HCT116 (cell line): ENCODE measurements around the gene FAM81A. TPM values are rescaled to one million over a fixed set of nuclear protein-coding genes. Genes with fewer than 3 reads are reported as not detected.

ENCODE experiments used
- ATAC-seq: fragments of 200-7000 bp; cut with Tn5 transposase; 2 replicates; pipeline ENCODE4 v1.9.1; 2020; ENCODE audit warnings: mild to moderate bottlenecking, moderate library complexity
- BruUV-seq: library from RNA; stranded (reverse); fragments of 400-500 nt; replicated peaks from 2 replicates; lab custom pipeline; 2021; lab: Mats Ljungman, UMichigan
- CTCF ChIA-PET: fragments of 300-600 bp; sonication (Branson Sonifier 250); formaldehyde crosslinking; loops from one replicate; lab custom pipeline; 2021; ENCODE audit warnings: antibody characterized with exemption; lab: Charles Lee
- POLR2A ChIA-PET: fragments of 300-600, 350-600 bp; sonication (Branson Sonifier 250); formaldehyde crosslinking; loops from one replicate; lab custom pipeline; 2021; ENCODE audit warnings: antibody characterized with exemption; lab: Charles Lee
- RAD21 ChIA-PET, 2 experiments: fragments of 300-600 bp; sonication (Branson Sonifier 250); formaldehyde crosslinking; loops; one replicate each; lab custom pipeline; 2023; ENCODE audit warnings: low total read pairs in 2 of 2; ENCODE audit not compliant: uncharacterized antibody in 2 of 2, unreplicated experiment in 2 of 2, low non-redundant PET in 1 of 2; lab: Charles Lee
- DNase-seq: peaks from one replicate; pipeline ENCODE4 v3.0.0-alpha.2; 2010; ENCODE audit warnings: low read depth, low spot score
- H2AFZ ChIP-seq: fragments of 200-600 bp; shearing (Covaris generic), sonication (generic); 2 replicates; pipeline ENCODE4 v1.6.1; 2017; ENCODE audit warnings: low read depth, mixed run types, mixed read lengths, antibody characterized with exemption, low read length; ENCODE audit not compliant: poor library complexity, severe bottlenecking
- H3K27ac ChIP-seq: 2 replicates; pipeline ENCODE4 v1.5.1; 2012; ENCODE audit warnings: low read depth, low read length
- H3K27me3 ChIP-seq: fragments of 200-600 bp; sonication (generic); 2 replicates; pipeline ENCODE4 v1.6.1; 2016; ENCODE audit warnings: mixed run types, low read length, mixed read lengths; ENCODE audit not compliant: insufficient read depth
- H3K36me3 ChIP-seq, 2 experiments: fragments of 200-500 bp in 1 of 2; fragments of 200-600 bp in 1 of 2; sonication (Bioruptor generic) in 1 of 2; sonication (generic) in 1 of 2; 2 replicates each; pipeline versions ENCODE4 v1.5.1 to v1.6.1; 2014 to 2016; ENCODE audit warnings: low read length in 2 of 2, inconsistent platforms in 1 of 2, mixed read lengths in 1 of 2, mixed run types in 1 of 2; ENCODE audit not compliant: insufficient read depth in 2 of 2, control insufficient read depth in 1 of 2
- H3K4me1 ChIP-seq, 2 experiments: fragments of 200-600 bp in 1 of 2; sonication (generic) in 1 of 2; 2 replicates each; pipeline versions ENCODE4 v1.5.1 to v1.6.1; 2012 to 2017; ENCODE audit warnings: low read length in 2 of 2, inconsistent platforms in 1 of 2, mild to moderate bottlenecking in 1 of 2, mixed read lengths in 1 of 2, mixed run types in 1 of 2, moderate library complexity in 1 of 2; ENCODE audit not compliant: insufficient read depth in 2 of 2, control insufficient read depth in 1 of 2
- H3K4me2 ChIP-seq: fragments of 200-600 bp; sonication (generic); 2 replicates; pipeline ENCODE4 v1.6.1; 2017; ENCODE audit warnings: mixed run types, low read length, mixed read lengths
- H3K4me3 ChIP-seq, 2 experiments: fragments of 200-600 bp in 1 of 2; sonication (generic) in 1 of 2; replicated peaks in 1 of 2; 2 replicates each; pipeline ENCODE4 v1.5.1; 2011 to 2016; ENCODE audit warnings: low read length in 2 of 2, control low read depth in 1 of 2, low read depth in 1 of 2, mild to moderate bottlenecking in 1 of 2, mixed read lengths in 1 of 2, mixed run types in 1 of 2
- H3K79me2 ChIP-seq: fragments of 200-600 bp; sonication (generic); 2 replicates; pipeline ENCODE4 v1.6.1; 2017; ENCODE audit warnings: mild to moderate bottlenecking, mixed run types, low read length, moderate library complexity, mixed read lengths; ENCODE audit not compliant: insufficient read depth
- H3K9ac ChIP-seq: fragments of 200-600 bp; sonication (generic); 2 replicates; pipeline ENCODE4 v1.6.1; 2016; ENCODE audit warnings: low read length, mixed read lengths
- H3K9me2 ChIP-seq: fragments of 200-600 bp; sonication (generic), shearing (Covaris generic); 2 replicates; pipeline ENCODE4 v1.6.1; 2017; ENCODE audit warnings: mixed run types, mild to moderate bottlenecking, moderate library complexity; ENCODE audit not compliant: insufficient read depth
- H3K9me3 ChIP-seq, 2 experiments: fragments of 200-500 bp in 1 of 2; fragments of 200-600 bp in 1 of 2; sonication (Bioruptor generic) in 1 of 2; sonication (generic) in 1 of 2; 2 replicates each; pipeline ENCODE4 v1.6.1; 2014 to 2017; ENCODE audit warnings: low read length in 2 of 2, mixed read lengths in 2 of 2, inconsistent platforms in 1 of 2, low read depth in 1 of 2, mild to moderate bottlenecking in 1 of 2, mixed run types in 1 of 2, moderate library complexity in 1 of 2; ENCODE audit not compliant: control insufficient read depth in 1 of 2, insufficient read depth in 1 of 2
- H4K20me1 ChIP-seq: fragments of 200-600 bp; sonication (generic), shearing (Covaris generic); 2 replicates; pipeline ENCODE4 v1.6.1; 2017; ENCODE audit warnings: mixed run types, mild to moderate bottlenecking, moderate library complexity; ENCODE audit not compliant: insufficient read depth
- CBX3 ChIP-seq: IDR thresholded peaks from 2 replicates; pipeline ENCODE4 v1.6.1; 2012; ENCODE audit warnings: low read depth
- EGR1 ChIP-seq: IDR thresholded peaks from 2 replicates; pipeline ENCODE4 v1.6.1; 2012; ENCODE audit warnings: low read depth
- EZH2 ChIP-seq: fragments of 200-600 bp; sonication (generic); IDR thresholded peaks from 2 replicates; pipeline ENCODE4 v1.6.1; 2017; ENCODE audit warnings: antibody characterized with exemption, mixed run types
- JUND ChIP-seq: IDR thresholded peaks from 2 replicates; pipeline ENCODE4 v1.6.1; 2012
- SIN3A ChIP-seq: IDR thresholded peaks from 2 replicates; pipeline ENCODE4 v1.6.1; 2012; ENCODE audit warnings: low read depth
- SP1 ChIP-seq: IDR thresholded peaks from 2 replicates; pipeline ENCODE4 v1.6.1; 2012; ENCODE audit warnings: low read depth
- SRF ChIP-seq: IDR thresholded peaks from 2 replicates; pipeline ENCODE4 v1.6.1; 2012; ENCODE audit warnings: low read depth
- intact Hi-C: fragments of 100-400 bp; cut with micrococcal nuclease; formaldehyde crosslinking; loops from 2 replicates; pipeline ENCODE4 v1.10.0; 2022
- total RNA-seq: library from RNA; stranded (reverse); gene quantifications from one replicate; pipeline ENCODE4 v1.2.1, GENCODE V29; 2021; ENCODE audit not compliant: unreplicated experiment
- TF ChIP-seq, protein P1 (sequence below), 3 experiments: fragments of 200-600 bp in 1 of 3; sonication (generic) in 1 of 3; IDR thresholded peaks in 2 of 3; conservative IDR thresholded peaks in 1 of 3; 2 replicates each; pipeline ENCODE4 v1.5.1; 2012 to 2017; ENCODE audit warnings: low read depth in 2 of 3, low read length in 2 of 3, antibody characterized with exemption in 1 of 3, borderline replicate concordance in 1 of 3, control low read depth in 1 of 3, mild to moderate bottlenecking in 1 of 3, mixed read lengths in 1 of 3, mixed run types in 1 of 3, moderate library complexity in 1 of 3; ENCODE audit not compliant: insufficient read depth in 1 of 3
- TF ChIP-seq, protein P2 (sequence below): IDR thresholded peaks from 2 replicates; pipeline ENCODE4 v1.6.1; 2011; ENCODE audit warnings: mild to moderate bottlenecking, low read length, moderate library complexity; ENCODE audit not compliant: insufficient replicate concordance; ENCODE audit errors: extremely low read depth

FAM81A gene
- total RNA-seq, 1 experiment from 2014 or later, result 6.6 TPM

DNA sequence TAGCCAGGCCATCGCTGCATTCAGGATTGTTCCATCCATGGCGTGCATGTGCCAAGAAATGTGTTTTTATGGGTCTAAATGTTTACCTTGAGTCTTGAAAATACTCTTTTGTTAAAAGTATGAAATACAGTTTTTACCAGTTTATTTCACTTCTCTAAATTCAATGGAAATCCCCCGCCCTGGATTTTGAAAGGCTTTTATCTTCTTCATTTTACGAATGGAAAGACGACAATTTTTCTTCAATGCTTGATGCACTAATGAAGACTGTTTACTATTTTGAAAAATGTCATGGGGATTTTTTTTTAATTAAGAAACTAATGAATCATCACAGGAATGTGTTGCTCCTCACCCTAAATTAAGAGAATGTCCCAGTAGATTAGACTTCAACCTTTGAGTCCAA, 83.5 kb downstream of the FAM81A start:
- TF ChIP-seq, protein P1, sequence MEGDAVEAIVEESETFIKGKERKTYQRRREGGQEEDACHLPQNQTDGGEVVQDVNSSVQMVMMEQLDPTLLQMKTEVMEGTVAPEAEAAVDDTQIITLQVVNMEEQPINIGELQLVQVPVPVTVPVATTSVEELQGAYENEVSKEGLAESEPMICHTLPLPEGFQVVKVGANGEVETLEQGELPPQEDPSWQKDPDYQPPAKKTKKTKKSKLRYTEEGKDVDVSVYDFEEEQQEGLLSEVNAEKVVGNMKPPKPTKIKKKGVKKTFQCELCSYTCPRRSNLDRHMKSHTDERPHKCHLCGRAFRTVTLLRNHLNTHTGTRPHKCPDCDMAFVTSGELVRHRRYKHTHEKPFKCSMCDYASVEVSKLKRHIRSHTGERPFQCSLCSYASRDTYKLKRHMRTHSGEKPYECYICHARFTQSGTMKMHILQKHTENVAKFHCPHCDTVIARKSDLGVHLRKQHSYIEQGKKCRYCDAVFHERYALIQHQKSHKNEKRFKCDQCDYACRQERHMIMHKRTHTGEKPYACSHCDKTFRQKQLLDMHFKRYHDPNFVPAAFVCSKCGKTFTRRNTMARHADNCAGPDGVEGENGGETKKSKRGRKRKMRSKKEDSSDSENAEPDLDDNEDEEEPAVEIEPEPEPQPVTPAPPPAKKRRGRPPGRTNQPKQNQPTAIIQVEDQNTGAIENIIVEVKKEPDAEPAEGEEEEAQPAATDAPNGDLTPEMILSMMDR (IDR thresholded peaks at IDR 0.05 in 2 of 3, conservative IDR thresholded peaks at IDR 0.05 in 1 of 3; ENCODE audit: borderline replicate concordance in 1 of 3, insufficient read depth in 1 of 3, low read depth in 2 of 3, low read length in 2 of 3), result no peak
- TF ChIP-seq SRF (no peak), EZH2 (no peak), EGR1 (no peak), SP1 (no peak), JUND (no peak), CBX3 (no peak), SIN3A (no peak)
- TF ChIP-seq, protein P2, sequence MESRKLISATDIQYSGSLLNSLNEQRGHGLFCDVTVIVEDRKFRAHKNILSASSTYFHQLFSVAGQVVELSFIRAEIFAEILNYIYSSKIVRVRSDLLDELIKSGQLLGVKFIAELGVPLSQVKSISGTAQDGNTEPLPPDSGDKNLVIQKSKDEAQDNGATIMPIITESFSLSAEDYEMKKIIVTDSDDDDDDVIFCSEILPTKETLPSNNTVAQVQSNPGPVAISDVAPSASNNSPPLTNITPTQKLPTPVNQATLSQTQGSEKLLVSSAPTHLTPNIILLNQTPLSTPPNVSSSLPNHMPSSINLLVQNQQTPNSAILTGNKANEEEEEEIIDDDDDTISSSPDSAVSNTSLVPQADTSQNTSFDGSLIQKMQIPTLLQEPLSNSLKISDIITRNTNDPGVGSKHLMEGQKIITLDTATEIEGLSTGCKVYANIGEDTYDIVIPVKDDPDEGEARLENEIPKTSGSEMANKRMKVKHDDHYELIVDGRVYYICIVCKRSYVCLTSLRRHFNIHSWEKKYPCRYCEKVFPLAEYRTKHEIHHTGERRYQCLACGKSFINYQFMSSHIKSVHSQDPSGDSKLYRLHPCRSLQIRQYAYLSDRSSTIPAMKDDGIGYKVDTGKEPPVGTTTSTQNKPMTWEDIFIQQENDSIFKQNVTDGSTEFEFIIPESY, result no peak
- DNase-seq (no peak), ATAC-seq (no peak)
- ChIA-PET POLR2A (no interaction called here), RAD21 (no interaction called here), CTCF (no interaction called here)
- Histone ChIP-seq H3K27ac (no peak overlapping the region), H3K4me1 (no peaks in the 10 kb centered on the region), H3K36me3 (no peaks in the 10 kb centered on the region), H3K9me2 (no peaks in the 10 kb centered on the region), H3K27me3 (no peaks in the 10 kb centered on the region), H3K4me2 (no peak overlapping the region), H3K9me3 (no peaks in the 10 kb centered on the region), H3K9ac (no peak overlapping the region), H3K4me3 (no peak overlapping the region), H3K79me2 (no peaks in the 10 kb centered on the region), H2AFZ (no peak overlapping the region), H4K20me1 (no peaks in the 10 kb centered on the region)
- BruUV-seq, result no TSS peak
- intact Hi-C loops, result no loop called here
